H9 (cell line): ENCODE results near the gene DELE1. TPM values are rescaled to one million over a fixed set of nuclear protein-coding genes. Genes with fewer than 3 reads are reported as not detected.

Experiments used
- DNase-seq: peaks from one replicate; pipeline ENCODE4 v3.0.0-alpha.2; 2017
- H2AFZ ChIP-seq: one replicate; pipeline ENCODE4 v1.6.1; 2013; ENCODE audit warnings: mild to moderate bottlenecking, low read length, control low read depth, moderate library complexity
- H2AK5ac ChIP-seq: 2 replicates; pipeline ENCODE4 v1.6.1; 2013; ENCODE audit warnings: low read length, control low read depth, mixed read lengths; ENCODE audit not compliant: insufficient read length
- H2BK120ac ChIP-seq: one replicate; pipeline ENCODE4 v1.6.1; 2013; ENCODE audit warnings: low read depth, mild to moderate bottlenecking, low read length, control low read depth, inconsistent platforms; ENCODE audit not compliant: poor library complexity, severe bottlenecking
- H2BK12ac ChIP-seq: 2 replicates; pipeline ENCODE4 v1.6.1; 2013; ENCODE audit warnings: low read length, control low read depth, mixed read lengths, low read depth; ENCODE audit not compliant: insufficient read length
- H2BK15ac ChIP-seq: 2 replicates; pipeline ENCODE4 v1.6.1; 2013; ENCODE audit warnings: low read depth, low read length, control low read depth
- H2BK20ac ChIP-seq: one replicate; pipeline ENCODE4 v1.6.1; 2013; ENCODE audit warnings: low read depth, mild to moderate bottlenecking, low read length, control low read depth, inconsistent platforms; ENCODE audit not compliant: poor library complexity, severe bottlenecking
- H2BK5ac ChIP-seq: 2 replicates; pipeline ENCODE4 v1.6.1; 2013; ENCODE audit warnings: low read length, control low read depth, mixed read lengths; ENCODE audit not compliant: insufficient read length
- H3K14ac ChIP-seq: 2 replicates; pipeline ENCODE4 v1.6.1; 2013; ENCODE audit warnings: low read length, control low read depth; ENCODE audit not compliant: insufficient read depth
- H3K18ac ChIP-seq: 2 replicates; pipeline ENCODE4 v1.6.1; 2013; ENCODE audit warnings: low read depth, mild to moderate bottlenecking, mixed read lengths, low read length, control low read depth; ENCODE audit not compliant: insufficient read length
- H3K23ac ChIP-seq: 2 replicates; pipeline ENCODE4 v1.6.1; 2013; ENCODE audit warnings: low read length, control low read depth, mixed read lengths, low read depth; ENCODE audit not compliant: insufficient read length
- H3K23me2 ChIP-seq: 2 replicates; pipeline ENCODE4 v1.6.1; 2013; ENCODE audit warnings: low read depth, mild to moderate bottlenecking, mixed read lengths, low read length, control low read depth; ENCODE audit not compliant: insufficient read length, poor library complexity, severe bottlenecking
- H3K27ac ChIP-seq: 2 replicates; pipeline ENCODE4 v1.5.1; 2013; ENCODE audit warnings: low read length, control low read depth, mixed read lengths, low read depth; ENCODE audit not compliant: insufficient read length
- H3K27me3 ChIP-seq: 2 replicates; pipeline ENCODE4 v1.6.1; 2013; ENCODE audit warnings: low read length, control low read depth, inconsistent platforms; ENCODE audit not compliant: insufficient read depth
- H3K4ac ChIP-seq: 2 replicates; pipeline ENCODE4 v1.6.1; 2013; ENCODE audit warnings: low read depth, mild to moderate bottlenecking, control low read depth, inconsistent platforms, low read length, moderate library complexity
- H3K4me1 ChIP-seq: 2 replicates; pipeline ENCODE4 v1.6.1; 2013; ENCODE audit warnings: low read length, control low read depth, inconsistent platforms; ENCODE audit not compliant: insufficient read depth
- H3K4me2 ChIP-seq: 2 replicates; pipeline ENCODE4 v1.6.1; 2013; ENCODE audit warnings: low read length, control low read depth, mixed read lengths; ENCODE audit not compliant: insufficient read length, insufficient read depth
- H3K56ac ChIP-seq: 2 replicates; pipeline ENCODE4 v1.6.1; 2013; ENCODE audit warnings: low read depth, mild to moderate bottlenecking, mixed read lengths, low read length, control low read depth; ENCODE audit not compliant: insufficient read length
- H3K79me1 ChIP-seq: 2 replicates; pipeline ENCODE4 v1.6.1; 2013; ENCODE audit warnings: low read depth, mild to moderate bottlenecking, moderate library complexity, low read length, control low read depth, inconsistent platforms; ENCODE audit not compliant: insufficient read depth, poor library complexity, severe bottlenecking
- H3K79me2 ChIP-seq: 2 replicates; pipeline ENCODE4 v1.6.1; 2013; ENCODE audit warnings: low read length, control low read depth, inconsistent platforms; ENCODE audit not compliant: insufficient read depth
- H3K9ac ChIP-seq: 2 replicates; pipeline ENCODE4 v1.6.1; 2013; ENCODE audit warnings: low read length, control low read depth, mixed read lengths; ENCODE audit not compliant: insufficient read length; ENCODE audit errors: extremely low read depth
- H3K9me3 ChIP-seq: one replicate; pipeline ENCODE4 v1.6.1; 2013; ENCODE audit warnings: low read depth, low read length, inconsistent platforms; ENCODE audit not compliant: control insufficient read depth
- H3T11ph ChIP-seq: one replicate; pipeline ENCODE4 v1.6.1; 2013; ENCODE audit warnings: mild to moderate bottlenecking, low read length, control low read depth, inconsistent platforms
- H4K20me1 ChIP-seq: one replicate; pipeline ENCODE4 v1.6.1; 2013; ENCODE audit not compliant: control insufficient read depth, insufficient read length, insufficient read depth
- H4K5ac ChIP-seq: 2 replicates; pipeline ENCODE4 v1.6.1; 2013; ENCODE audit warnings: low read depth, mild to moderate bottlenecking, mixed read lengths, low read length, control low read depth; ENCODE audit not compliant: insufficient read length
- H4K8ac ChIP-seq: replicated peaks from 2 replicates; pipeline ENCODE4 v1.6.1; 2013; ENCODE audit warnings: low read length, control low read depth, mixed read lengths, low read depth; ENCODE audit not compliant: insufficient read length
- H4K91ac ChIP-seq: 2 replicates; pipeline ENCODE4 v1.6.1; 2013; ENCODE audit warnings: low read depth, mild to moderate bottlenecking, moderate library complexity, mixed read lengths, low read length, control low read depth; ENCODE audit not compliant: insufficient read length
- H3K27ac Mint-ChIP-seq, 3 experiments: 2 replicates in 2 of 3; 3 replicates in 1 of 3; pipeline ENCODE4 v1.8.0; 2020 to 2021; ENCODE audit warnings: mixed read lengths in 3 of 3, mild to moderate bottlenecking in 1 of 3, moderate library complexity in 1 of 3
- H3K27me3 Mint-ChIP-seq: 2 replicates; pipeline ENCODE4 v1.8.0; 2021; ENCODE audit warnings: low read depth, mild to moderate bottlenecking, moderate library complexity, mixed read lengths
- H3K36me3 Mint-ChIP-seq, 3 experiments: 2 replicates in 2 of 3; 3 replicates in 1 of 3; pipeline ENCODE4 v1.8.0; 2020 to 2021; ENCODE audit warnings: low read depth in 3 of 3, mixed read lengths in 3 of 3; ENCODE audit not compliant: insufficient read depth in 1 of 3
- H3K4me1 Mint-ChIP-seq, 2 experiments: 2 replicates each; pipeline ENCODE4 v1.8.0; 2020; ENCODE audit warnings: mixed read lengths in 2 of 2
- H3K4me3 Mint-ChIP-seq, 2 experiments: 2 replicates in 1 of 2; 3 replicates in 1 of 2; pipeline ENCODE4 v1.8.0; 2020 to 2021; ENCODE audit warnings: mild to moderate bottlenecking in 2 of 2, mixed read lengths in 2 of 2, moderate library complexity in 1 of 2
- H3K9me3 Mint-ChIP-seq, 2 experiments: 2 replicates in 1 of 2; 3 replicates in 1 of 2; pipeline ENCODE4 v1.8.0; 2020; ENCODE audit warnings: mild to moderate bottlenecking in 2 of 2, mixed read lengths in 2 of 2, moderate library complexity in 1 of 2
- CTCF ChIP-seq: fragments of 200-600 bp; sonication (generic); conservative IDR thresholded peaks from 3 replicates; pipeline ENCODE4 v1.8.0; 2021; ENCODE audit warnings: antibody characterized with exemption, mild to moderate bottlenecking
- WGBS: extraction: QIAGEN DNeasy Blood & Tissue Kit; methylation state at CpG from one replicate; pipeline ENCODE4 v1.1.7; 2013; ENCODE audit warnings: missing lambda C conversion rate, low lambda C conversion rate, mixed read lengths; ENCODE audit not compliant: insufficient read length; ENCODE audit errors: extremely low coverage; 5-methylcytosine and 5-hydroxymethylcytosine counted together
- total RNA-seq: library from RNA; stranded (reverse); gene quantifications from 2 replicates; pipeline ENCODE4 v1.2.1, GENCODE V29; 2021

The DELE1 gene
- total RNA-seq, 1 experiment from 2014 or later: 75.3 TPM

GRCh38 chr5:141898448-141899049 is 25.1 kb upstream of the DELE1 start:
- Histone ChIP-seq H2BK5ac (no peak overlapping the region), H3K79me1 (no peaks in the 10 kb centered on the region), H4K91ac (no peak overlapping the region), H3K4me1 (no peaks in the 10 kb centered on the region; the same call in 1 of the 2 replicates), H3T11ph (no peak overlapping the region), H2BK12ac (no peak overlapping the region), H3K79me2 (no peaks in the 10 kb centered on the region), H3K56ac (no peak overlapping the region), H3K14ac (no peak overlapping the region), H3K23ac (no peak overlapping the region), H3K18ac (no peak overlapping the region), H2AFZ (no peak overlapping the region), H3K27ac (no peak overlapping the region), H3K23me2 (no peaks in the 10 kb centered on the region), H4K5ac (no peak overlapping the region), H4K8ac (no peak overlapping the region), H3K9ac (no peak overlapping the region), H4K20me1 (no peaks in the 10 kb centered on the region), H2BK15ac (no peak overlapping the region), H3K4me2 (no peak overlapping the region), H2BK120ac (no peak overlapping the region), H2BK20ac (no peak overlapping the region), H3K27me3 (no peaks in the 10 kb centered on the region; the same call in 1 of the 2 replicates), H3K4ac (no peak overlapping the region), H2AK5ac (no peak overlapping the region), H3K9me3 (no peaks in the 10 kb centered on the region)
- H3K9me3 Mint-ChIP-seq: no peaks in the 10 kb centered on the region
- TF ChIP-seq CTCF: no peak
- H3K36me3 Mint-ChIP-seq: peaks cover 0 to 4% (median 3%) of the 10 kb centered on the region in 3 experiments; a peak in 2 of 7 replicates
- H3K4me1 Mint-ChIP-seq: peaks cover 6 to 9% of the 10 kb centered on the region in 2 experiments
- H3K27ac Mint-ChIP-seq: no peak overlapping the region
- no peak overlapping the region for H3K4me3 Mint-ChIP-seq
- no peak for DNase-seq
- no CpG with 5 or more reads among the region's 2 CpGs for WGBS
- H3K27me3 Mint-ChIP-seq: no peaks in the 10 kb centered on the region; the same call in none of the 2 replicates
